NCI-H2171 treated with DMSO at 0.1 percent for 48 hours (cell line): ENCODE measurements around the gene VPS33A.
"Not testable (repeated sequence)": the region's sequence is repeated elsewhere in the genome, so short reads cannot be mapped to it uniquely, and the experiment has no call there.

Source experiments
- DNase-seq: peaks from one replicate; lab custom pipeline; 2025; lab: John Stamatoyannopoulos, UW

Gene VPS33A

DNA sequence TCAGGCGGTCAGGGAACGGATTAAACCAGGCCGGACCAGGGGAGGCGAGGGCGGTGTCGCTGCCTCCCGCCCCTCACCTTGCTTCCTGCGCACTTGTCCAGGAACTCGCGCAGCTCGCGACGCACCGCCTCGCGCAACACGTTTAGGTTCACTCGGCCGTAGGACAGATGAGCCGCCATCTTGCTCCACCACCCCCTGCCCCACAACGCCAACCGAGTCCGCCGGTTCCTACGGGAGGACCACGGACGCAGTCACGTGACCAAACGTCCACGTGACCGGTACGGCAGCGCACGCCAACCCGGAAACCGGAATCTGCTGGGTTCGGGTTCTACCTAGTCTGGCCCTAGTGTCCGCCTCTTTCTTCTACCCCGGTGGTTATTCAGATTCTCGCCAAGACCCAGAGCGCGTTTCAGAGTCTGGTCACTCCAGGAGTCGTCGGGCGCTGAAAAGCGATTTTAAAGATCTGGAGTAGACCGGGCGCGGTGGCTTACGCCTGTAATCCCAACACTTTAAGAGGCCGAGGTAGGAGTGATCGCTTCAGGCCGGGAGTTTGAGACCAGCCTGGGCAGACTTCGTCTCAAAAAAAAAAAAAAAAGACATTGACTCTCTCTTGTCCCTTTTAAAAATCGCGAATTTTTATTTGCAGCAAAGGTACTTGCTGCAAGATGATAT lies at the start of gene VPS33A:
TSS of gene VPS33A (minus strand) at position 265 of the 672 bp plus-strand sequence. CDS start at position 179, 86 bp downstream.
- DNase-seq = peak; percentile 96

GRCh38 chr12:122312926-122313325 lies 46.6 kb upstream of the VPS33A start:
- DNase-seq = no peak

GRCh38 chr12:122311696-122312095 lies 45.4 kb upstream of the VPS33A start:
- no peak for DNase-seq

DNA sequence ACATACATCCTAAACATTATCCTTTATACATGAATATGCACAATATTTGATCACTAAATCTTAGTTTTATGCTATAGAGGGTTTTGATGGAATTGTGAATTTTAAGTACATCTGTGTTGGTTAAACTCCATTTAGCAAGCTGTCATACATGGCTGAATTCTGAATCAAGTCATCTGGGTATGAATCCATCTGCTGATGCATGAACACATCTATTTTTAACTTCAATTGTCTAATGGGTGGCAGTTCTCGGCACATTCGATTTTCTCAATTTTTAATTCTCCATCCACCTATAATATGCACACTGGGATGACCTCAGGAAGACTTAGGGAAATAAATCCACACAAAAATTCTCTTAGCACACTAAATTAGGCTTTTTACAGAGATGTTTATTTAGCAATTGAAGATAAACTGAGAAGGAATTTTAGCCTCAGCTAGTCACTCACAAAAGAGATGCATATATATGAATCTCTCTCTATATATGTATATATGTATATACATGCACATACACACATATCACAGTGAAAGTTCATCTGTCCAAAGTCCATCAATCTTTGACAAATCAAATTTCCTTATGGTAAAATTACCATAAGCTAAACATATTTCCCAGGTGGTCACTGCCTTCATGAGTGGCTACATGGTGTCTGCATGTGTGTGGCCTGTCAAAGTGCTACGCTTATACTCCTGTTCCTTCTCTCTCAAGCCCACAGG lies 44.5 kb upstream of the VPS33A start:
- DNase-seq = peak; percentile 60

- DNase-seq = no peak
These were observed 43.3 kb upstream of the VPS33A start for GRCh38 chr12:122309564-122310121.

GRCh38 chr12:122308811-122309210 lies 42.5 kb upstream of the VPS33A start:
- DNase-seq = no peak

- DNase-seq = no peak
These were observed 40.1 kb upstream of the VPS33A start for GRCh38 chr12:122306407-122306806.

- no peak for DNase-seq
These were observed 38.6 kb upstream of the VPS33A start for GRCh38 chr12:122304924-122305323.

DNA sequence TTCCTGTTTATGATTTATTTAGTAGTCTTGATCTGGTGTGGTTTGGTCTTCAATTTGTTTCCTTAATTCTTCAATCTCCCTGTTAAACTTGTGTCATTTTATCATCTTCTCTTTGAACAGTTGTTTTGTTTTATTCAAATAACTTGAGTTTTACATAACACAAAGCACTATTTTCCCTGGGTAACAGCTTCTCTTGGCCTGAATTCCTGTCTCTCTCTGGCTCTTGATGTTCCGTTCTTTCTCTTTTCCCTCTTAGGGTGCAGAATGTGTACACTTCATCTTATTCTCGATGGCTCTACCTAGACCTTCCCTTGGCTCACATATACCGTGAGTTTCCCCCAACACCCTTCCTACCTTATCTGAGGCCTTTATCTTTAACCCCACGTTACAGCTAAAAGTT lies 36.8 kb upstream of the VPS33A start:
- no peak for DNase-seq

GRCh38 chr12:122298071-122298748 lies 31.9 kb upstream of the VPS33A start:
- no peak for DNase-seq

DNA sequence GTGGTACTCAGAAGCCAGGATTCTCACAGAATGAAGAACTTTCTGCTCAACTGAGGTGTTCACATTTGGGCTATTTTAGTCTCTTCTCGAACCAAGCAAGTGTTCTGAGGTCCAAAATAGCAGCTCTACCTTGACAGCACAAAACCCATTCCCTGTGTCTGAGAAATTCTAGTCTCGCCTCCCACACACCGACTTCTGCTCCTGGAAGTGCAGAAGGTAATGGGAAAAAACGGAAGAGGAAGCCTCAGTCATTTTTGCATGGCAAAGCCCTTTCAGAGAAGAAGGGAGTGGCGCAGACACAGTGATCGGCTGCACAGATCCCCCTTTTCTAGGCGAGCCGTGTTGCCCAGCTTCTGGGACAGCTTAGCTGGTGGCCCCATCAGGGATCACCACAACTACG lies 31.2 kb upstream of the VPS33A start:
- DNase-seq = no peak

- no peak for DNase-seq
These were observed 29.6 kb upstream of the VPS33A start for GRCh38 chr12:122295877-122296276.

DNA sequence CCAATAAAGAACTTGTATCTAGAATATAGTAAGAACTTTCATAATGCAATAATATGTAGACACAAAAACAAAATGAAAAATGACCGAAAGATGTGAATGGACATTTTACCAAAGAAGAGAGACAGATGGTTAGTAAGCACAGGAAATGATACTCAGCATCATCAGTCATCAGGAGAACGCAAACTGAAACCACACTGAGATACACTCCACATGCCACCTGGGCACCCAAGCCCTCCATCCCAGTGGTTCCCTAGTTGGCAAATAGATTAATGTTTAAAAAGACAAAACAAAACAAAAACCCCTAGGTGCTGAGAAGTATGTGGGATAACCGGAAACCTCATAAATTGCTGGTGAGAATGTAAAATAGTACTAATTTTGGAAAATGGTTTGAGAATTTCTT lies 26.8 kb upstream of the VPS33A start:
- DNase-seq = peak; percentile 62

DNA sequence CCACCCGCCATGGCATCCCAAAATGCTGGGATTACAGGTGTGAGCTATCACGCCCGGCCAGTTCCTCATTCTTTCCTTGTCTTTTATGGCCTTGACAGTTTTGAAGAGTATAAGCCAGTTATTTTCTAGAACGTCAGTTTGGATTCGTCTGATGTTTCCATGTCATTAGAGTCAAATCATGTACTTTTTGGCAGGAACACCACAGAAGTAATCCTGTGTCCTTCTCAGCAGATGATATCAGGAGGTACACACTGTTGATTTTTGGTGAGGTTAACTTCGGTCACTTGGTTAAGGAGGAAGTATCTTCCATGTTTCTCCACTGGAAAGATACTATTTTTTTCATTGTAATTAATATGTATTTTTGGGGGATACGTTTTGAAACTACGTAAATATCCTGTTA lies 25.1 kb upstream of the VPS33A start:
- no peak for DNase-seq

DNA sequence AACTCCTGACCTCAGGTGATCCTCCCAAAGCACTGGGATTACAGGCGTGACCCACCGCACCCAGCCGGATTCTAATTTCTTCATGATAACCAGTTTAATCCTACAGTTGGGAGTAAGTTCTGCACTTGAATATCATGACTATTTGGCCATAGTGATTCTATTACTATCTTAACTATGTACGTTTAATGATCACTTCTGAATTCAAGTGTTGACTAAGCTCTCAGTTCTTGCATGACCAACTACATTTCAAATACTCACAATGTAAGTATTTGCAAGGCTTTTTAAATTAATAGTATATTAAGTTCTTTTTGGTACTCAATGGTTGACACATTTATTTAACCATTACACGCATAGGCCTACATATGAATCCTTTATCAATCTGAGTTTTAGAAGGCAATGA lies 17.4 kb upstream of the VPS33A start:
- no peak for DNase-seq

- peak; percentile 39 for DNase-seq
These were observed 15.8 kb upstream of the VPS33A start for GRCh38 chr12:122282061-122282460.

DNA sequence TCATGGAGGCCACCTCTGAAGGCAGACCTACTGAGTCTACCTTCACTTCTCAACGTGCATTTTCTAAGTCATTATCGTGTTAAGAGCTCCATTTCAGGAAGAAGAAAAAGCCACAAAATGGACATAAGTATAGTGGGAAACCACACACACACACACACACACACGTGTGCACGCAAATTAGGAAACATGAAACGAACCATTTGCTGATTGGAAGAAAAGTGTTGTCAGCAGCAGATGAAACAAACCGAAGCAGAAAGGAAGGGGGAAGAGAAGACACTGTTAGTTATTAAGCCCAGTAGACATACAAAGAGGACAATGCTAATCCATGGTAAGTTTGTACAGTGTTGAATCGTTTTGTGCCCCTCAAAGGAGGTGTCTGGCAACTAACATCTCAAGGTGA lies 9.9 kb upstream of the VPS33A start:
- DNase-seq = no peak

GRCh38 chr12:122275459-122275858 lies 9.2 kb upstream of the VPS33A start:
- DNase-seq = no peak

GRCh38 chr12:122265886-122266229 lies 436 bp downstream of the VPS33A start:
- peak; percentile 63 for DNase-seq

- no peak for DNase-seq
These were observed 818 bp downstream of the VPS33A start for GRCh38 chr12:122265476-122265875.

DNA sequence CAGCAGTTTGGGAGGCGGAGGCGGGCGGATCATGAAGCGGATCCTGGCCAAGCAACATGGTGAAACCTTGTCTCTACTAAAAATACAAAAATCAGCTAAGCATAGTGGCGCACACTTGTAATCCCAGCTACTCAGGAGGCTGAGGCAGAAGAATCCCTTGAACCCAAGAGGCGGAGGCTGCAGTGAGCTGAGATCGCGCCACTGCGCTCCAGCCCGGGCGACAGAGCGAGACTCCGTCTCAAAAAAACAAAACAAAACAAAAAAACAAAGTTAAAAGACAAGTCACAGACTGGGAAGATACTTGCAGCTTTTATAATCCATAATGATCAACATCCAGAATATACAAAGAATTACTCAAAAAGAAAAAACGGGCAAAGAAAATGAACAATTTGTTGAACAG lies 5.6 kb downstream of the VPS33A start:
- not testable (repeated sequence) for DNase-seq

GRCh38 chr12:122258939-122259338 lies 7.4 kb downstream of the VPS33A start:
- DNase-seq = not testable (repeated sequence)

DNA sequence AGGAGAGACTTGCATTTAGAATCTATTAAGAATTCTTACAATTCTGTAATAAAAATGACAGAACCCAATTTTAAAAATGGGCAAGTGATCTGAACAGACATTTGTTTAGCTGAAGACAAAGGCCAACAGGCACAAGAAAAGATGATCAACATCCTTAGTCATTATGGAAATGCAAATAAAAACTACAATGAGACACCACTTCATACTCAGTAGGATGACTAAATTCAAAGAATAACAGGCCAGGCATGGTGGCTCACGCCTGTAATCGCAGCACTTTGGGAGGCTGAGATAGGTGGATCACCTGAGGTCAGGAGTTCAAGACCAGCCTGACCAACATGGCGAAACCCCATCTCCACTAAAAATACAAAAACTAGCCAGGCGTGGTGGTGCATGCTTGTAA lies 7.8 kb downstream of the VPS33A start:
- not testable (repeated sequence) for DNase-seq
